ENCODE results near the gene CCDC73.
"Not testable (repeated sequence)": the region's sequence is repeated elsewhere in the genome, so short reads cannot be mapped to it uniquely, and the experiment has no call there.

Gene CCDC73

GRCh38 chr11:32792948-32793475 lies 1.4 kb downstream of the CCDC73 start:
- peak in 5 of 6 experiments; percentile 13 to 67 (median 34) for DNase-seq

- no peak for DNase-seq
Observed at GRCh38 chr11:32792111-32792947, 2.1 kb downstream of the CCDC73 start.

- no peak for DNase-seq
Observed at GRCh38 chr11:32790916-32791315, 3.5 kb downstream of the CCDC73 start.

GRCh38 chr11:32786811-32787210 lies 7.7 kb downstream of the CCDC73 start:
- no peak for DNase-seq

GRCh38 chr11:32785262-32785661 lies 9.2 kb downstream of the CCDC73 start:
- DNase-seq: no peak

- DNase-seq: no peak
Observed at GRCh38 chr11:32781721-32782120, 12.7 kb downstream of the CCDC73 start.

- not testable (repeated sequence) for DNase-seq
Observed at GRCh38 chr11:32780839-32781238, 13.6 kb downstream of the CCDC73 start.

GRCh38 chr11:32779136-32779535 lies 15.3 kb downstream of the CCDC73 start:
- DNase-seq: no peak

GRCh38 chr11:32775908-32776307 lies 18.6 kb downstream of the CCDC73 start:
- no peak for DNase-seq

- DNase-seq: no peak
Observed at GRCh38 chr11:32774081-32774480, 20.4 kb downstream of the CCDC73 start.

- DNase-seq: no peak
Observed at GRCh38 chr11:32772731-32773130, 21.7 kb downstream of the CCDC73 start.

- not testable (repeated sequence) for DNase-seq
Observed at GRCh38 chr11:32761774-32762173, 32.7 kb downstream of the CCDC73 start.

GRCh38 chr11:32758291-32758690 lies 36.2 kb downstream of the CCDC73 start:
- no peak for DNase-seq

GRCh38 chr11:32753181-32753580 lies 41.3 kb downstream of the CCDC73 start:
- not testable (repeated sequence) for DNase-seq

- DNase-seq: no peak
Observed at GRCh38 chr11:32752001-32752400, 42.5 kb downstream of the CCDC73 start.

- DNase-seq: no peak
Observed at GRCh38 chr11:32751381-32751780, 43.1 kb downstream of the CCDC73 start.

GRCh38 chr11:32729976-32730375 lies 64.5 kb downstream of the CCDC73 start:
- no peak for DNase-seq

- no peak for DNase-seq
Observed at GRCh38 chr11:32723332-32723731, 71.1 kb downstream of the CCDC73 start.

GRCh38 chr11:32722255-32722654 lies 72.2 kb downstream of the CCDC73 start:
- DNase-seq: no peak

GRCh38 chr11:32713496-32713895 lies 81.0 kb downstream of the CCDC73 start:
- DNase-seq: no peak

GRCh38 chr11:32708978-32709377 lies 85.5 kb downstream of the CCDC73 start:
- not testable (repeated sequence) for DNase-seq

GRCh38 chr11:32706985-32707741 lies 87.3 kb downstream of the CCDC73 start:
- DNase-seq: no peak

GRCh38 chr11:32705309-32706033 lies 89.0 kb downstream of the CCDC73 start:
- DNase-seq: no peak
